ENCODE data around the gene TMEM181.

DNA sequence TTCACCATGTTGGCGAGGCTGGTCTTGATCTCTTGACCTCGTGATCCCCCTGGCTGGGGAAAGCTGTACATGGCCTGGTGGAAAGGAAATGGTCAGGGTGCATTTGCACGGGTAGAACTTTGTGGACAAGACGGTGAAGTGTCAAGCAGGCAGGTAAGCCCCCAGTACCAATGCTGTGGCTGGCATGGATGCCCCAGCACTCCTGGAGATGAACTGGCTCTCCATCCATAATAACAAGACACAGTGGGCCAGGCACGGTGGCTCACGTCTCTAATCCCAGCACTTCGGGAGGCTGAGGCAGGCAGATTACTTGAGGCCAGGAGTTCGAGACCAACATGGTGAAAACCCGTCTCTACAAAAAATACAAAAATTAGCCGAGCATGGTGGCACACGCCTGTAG is 37.3 kb upstream of the TMEM181 start:
- TF ChIP-seq, protein P1, sequence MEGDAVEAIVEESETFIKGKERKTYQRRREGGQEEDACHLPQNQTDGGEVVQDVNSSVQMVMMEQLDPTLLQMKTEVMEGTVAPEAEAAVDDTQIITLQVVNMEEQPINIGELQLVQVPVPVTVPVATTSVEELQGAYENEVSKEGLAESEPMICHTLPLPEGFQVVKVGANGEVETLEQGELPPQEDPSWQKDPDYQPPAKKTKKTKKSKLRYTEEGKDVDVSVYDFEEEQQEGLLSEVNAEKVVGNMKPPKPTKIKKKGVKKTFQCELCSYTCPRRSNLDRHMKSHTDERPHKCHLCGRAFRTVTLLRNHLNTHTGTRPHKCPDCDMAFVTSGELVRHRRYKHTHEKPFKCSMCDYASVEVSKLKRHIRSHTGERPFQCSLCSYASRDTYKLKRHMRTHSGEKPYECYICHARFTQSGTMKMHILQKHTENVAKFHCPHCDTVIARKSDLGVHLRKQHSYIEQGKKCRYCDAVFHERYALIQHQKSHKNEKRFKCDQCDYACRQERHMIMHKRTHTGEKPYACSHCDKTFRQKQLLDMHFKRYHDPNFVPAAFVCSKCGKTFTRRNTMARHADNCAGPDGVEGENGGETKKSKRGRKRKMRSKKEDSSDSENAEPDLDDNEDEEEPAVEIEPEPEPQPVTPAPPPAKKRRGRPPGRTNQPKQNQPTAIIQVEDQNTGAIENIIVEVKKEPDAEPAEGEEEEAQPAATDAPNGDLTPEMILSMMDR (conservative IDR thresholded peaks at IDR 0.05 in 1 of 2, IDR thresholded peaks at IDR 0.05 in 1 of 2; ENCODE audit: extremely low read depth in 1 of 2, insufficient read depth in 1 of 2, low read depth in 1 of 2, low read length in 2 of 2) = no peak
- no peak for TF ChIP-seq EZH2 (IDR thresholded peaks at IDR 0.05; ENCODE audit: borderline replicate concordance, low read length)

Data from mammary epithelial cell (primary cell).